Measurements from ENCODE around the gene SLC30A9. TPM values are rescaled to one million over a fixed set of nuclear protein-coding genes. Genes with fewer than 3 reads are reported as not detected.

SLC30A9 gene
- 73.6 and 76.8 TPM in 2 replicates for total RNA-seq

DNA sequence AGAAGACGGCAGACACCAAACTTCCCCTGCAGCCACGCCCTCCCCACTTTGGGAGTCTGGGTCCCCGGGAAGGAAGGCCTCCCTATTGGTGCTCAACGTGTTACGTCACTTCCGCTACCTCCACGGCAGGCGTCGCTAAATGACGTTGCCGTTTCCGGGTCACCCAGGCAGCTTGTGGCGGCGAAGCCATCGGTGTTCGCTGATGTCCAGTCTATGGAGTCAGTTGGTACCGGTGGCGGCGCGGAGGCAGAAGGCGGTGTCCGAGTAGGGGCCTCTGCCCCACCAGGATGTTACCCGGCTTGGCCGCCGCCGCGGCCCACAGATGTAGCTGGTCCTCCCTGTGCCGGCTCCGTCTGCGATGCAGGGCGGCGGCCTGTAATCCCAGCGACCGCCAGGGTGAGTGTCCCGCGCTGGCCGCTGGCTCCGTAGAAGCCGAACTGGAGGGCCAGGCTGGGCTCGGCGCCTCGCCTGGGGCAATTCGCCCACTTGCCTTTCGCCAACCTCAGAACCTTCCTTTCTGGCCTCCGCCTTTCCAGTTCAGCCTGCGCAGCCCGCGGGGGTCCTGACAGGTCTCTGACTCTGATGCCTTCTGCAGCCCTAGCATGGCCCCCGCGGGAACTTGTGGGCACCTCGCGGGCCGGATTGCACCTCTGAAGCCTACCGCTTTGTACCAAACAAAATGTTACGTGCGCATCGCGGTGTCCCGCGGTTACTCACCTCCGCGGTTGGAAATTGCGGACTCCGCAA lies at the start of gene SLC30A9:
Gene SLC30A9, plus strand, starts transcription at position 166 of the 747 bp plus-strand sequence. Its CDS starts 122 bp downstream, at position 288.

DNA sequence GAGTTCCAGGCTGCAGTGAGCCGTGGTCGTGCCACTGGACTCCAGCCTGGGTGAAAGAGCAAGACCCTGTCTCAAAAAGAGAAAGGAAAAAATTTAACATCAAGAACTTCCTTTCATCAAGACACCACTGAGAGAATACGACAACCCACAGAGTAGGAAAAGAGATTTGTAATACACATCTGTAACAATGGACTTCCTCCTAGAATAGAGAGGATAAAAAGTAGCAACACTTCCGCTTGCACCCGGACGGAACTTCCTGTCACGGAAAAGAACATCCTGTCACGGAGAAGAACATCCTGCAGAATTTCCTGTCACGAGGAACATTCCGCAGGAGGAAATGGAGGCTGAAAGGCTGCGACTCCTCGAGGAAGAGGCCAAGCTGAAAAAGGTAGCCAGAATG lies 8.9 kb upstream of the SLC30A9 start, which contains the start of gene DCAF4L1:
Gene DCAF4L1, plus strand, starts transcription at position 301 of the 400 bp plus-strand sequence. Its CDS starts 37 bp downstream, at position 338.

Other genes starting within 250 kb of the SLC30A9 start
- gene PHOX2B, start 241.8 kb upstream of the SLC30A9 start, total RNA-seq: not detected in 2 replicates
- 54.0 and 55.6 TPM in 2 replicates for gene TMEM33, start 55.1 kb upstream of the SLC30A9 start, total RNA-seq
- 0.22 and 0.26 TPM in 2 replicates for gene DCAF4L1, start 8.8 kb upstream of the SLC30A9 start, total RNA-seq
- gene BEND4, start 162.1 kb downstream of the SLC30A9 start, total RNA-seq: 0.11 TPM in 1 of 2 replicates, not detected in the other